ENCODE results near the gene ELP4.
A peak's percentile ranks its signal among the peaks of the same experiment; 100 is the strongest.

The ELP4 gene

GRCh38 chr11:31810779-31811647 is 301.4 kb downstream of the ELP4 start, which contains the start of gene PAX6:
TSS of gene PAX6 (minus strand) at chr11:31811322. CDS start at chr11:31806411, 4,911 bp downstream.
- H3K4me1 ChIP-seq (ENCODE audit: control insufficient read depth, insufficient read depth, low read length, poor library complexity, severe bottlenecking): peaks cover 66% of the 10 kb centered on the region
- DNase-seq: peak in 2 of 3 donors; percentile 20 to 27

GRCh38 chr11:31812383-31813381 is 303.1 kb downstream of the ELP4 start:
- Histone ChIP-seq H3K27ac (ENCODE audit: insufficient read depth, low read length, poor library complexity, severe bottlenecking) (no peak overlapping the region), H3K4me3 (ENCODE audit: insufficient read depth, low read depth, low read length, poor library complexity, severe bottlenecking) (peak overlapping the region; percentile 73), H3K36me3 (ENCODE audit: control insufficient read depth, insufficient read depth, low read length) (no peaks in the 10 kb centered on the region), H3K27me3 (replicated peaks; ENCODE audit: control insufficient read depth, insufficient read depth, low read length, poor library complexity, severe bottlenecking) (peaks cover 91% of the 10 kb centered on the region), H3K9me3 (ENCODE audit: control insufficient read depth, low read length) (no peaks in the 10 kb centered on the region), H3K4me1 (ENCODE audit: control insufficient read depth, insufficient read depth, low read length, poor library complexity, severe bottlenecking) (peaks cover 80% of the 10 kb centered on the region)
- DNase-seq: no peak

More at GRCh38 chr11:31810779-31811647, 301.4 kb downstream of the ELP4 start, which contains the start of gene PAX6:
- H3K27me3 ChIP-seq (replicated peaks; ENCODE audit: control insufficient read depth, insufficient read depth, low read length, poor library complexity, severe bottlenecking): peaks cover 90% of the 10 kb centered on the region
- no peaks in the 10 kb centered on the region for H3K36me3 ChIP-seq (ENCODE audit: control insufficient read depth, insufficient read depth, low read length)
- no peaks in the 10 kb centered on the region for H3K9me3 ChIP-seq (ENCODE audit: control insufficient read depth, low read length)
- no peak within 1 kb of the TSS for H3K27ac ChIP-seq (ENCODE audit: insufficient read depth, low read length, poor library complexity, severe bottlenecking)
- peak within 1 kb of the TSS; percentile 73 for H3K4me3 ChIP-seq (ENCODE audit: insufficient read depth, low read depth, low read length, poor library complexity, severe bottlenecking)

GRCh38 chr11:31813391-31814175 is 304.0 kb downstream of the ELP4 start:
- H3K27ac ChIP-seq (ENCODE audit: insufficient read depth, low read length, poor library complexity, severe bottlenecking): no peak overlapping the region
- peaks cover 1% of the 10 kb centered on the region for H3K9me3 ChIP-seq (ENCODE audit: control insufficient read depth, low read length)
- peaks cover 92% of the 10 kb centered on the region for H3K27me3 ChIP-seq (replicated peaks; ENCODE audit: control insufficient read depth, insufficient read depth, low read length, poor library complexity, severe bottlenecking)
- peak overlapping the region; percentile 73 for H3K4me3 ChIP-seq (ENCODE audit: insufficient read depth, low read depth, low read length, poor library complexity, severe bottlenecking)
- H3K36me3 ChIP-seq (ENCODE audit: control insufficient read depth, insufficient read depth, low read length): no peaks in the 10 kb centered on the region
- DNase-seq: no peak
- H3K4me1 ChIP-seq (ENCODE audit: control insufficient read depth, insufficient read depth, low read length, poor library complexity, severe bottlenecking): peaks cover 86% of the 10 kb centered on the region

- peaks cover 5% of the 10 kb centered on the region for H3K9me3 ChIP-seq (ENCODE audit: control insufficient read depth, low read length)
- H3K4me3 ChIP-seq (ENCODE audit: insufficient read depth, low read depth, low read length, poor library complexity, severe bottlenecking): peak overlapping the region; percentile 73
- no peak overlapping the region for H3K27ac ChIP-seq (ENCODE audit: insufficient read depth, low read length, poor library complexity, severe bottlenecking)
- H3K27me3 ChIP-seq (replicated peaks; ENCODE audit: control insufficient read depth, insufficient read depth, low read length, poor library complexity, severe bottlenecking): peaks cover 93% of the 10 kb centered on the region
- no peak for DNase-seq
- H3K4me1 ChIP-seq (ENCODE audit: control insufficient read depth, insufficient read depth, low read length, poor library complexity, severe bottlenecking): peaks cover 86% of the 10 kb centered on the region
- no peaks in the 10 kb centered on the region for H3K36me3 ChIP-seq (ENCODE audit: control insufficient read depth, insufficient read depth, low read length)
These were observed 304.8 kb downstream of the ELP4 start for GRCh38 chr11:31814176-31814868.

GRCh38 chr11:31815711-31816467 is 306.3 kb downstream of the ELP4 start:
- H3K27ac ChIP-seq (ENCODE audit: insufficient read depth, low read length, poor library complexity, severe bottlenecking): no peak overlapping the region

GRCh38 chr11:31816468-31817053 is 307.0 kb downstream of the ELP4 start:
- peaks cover 66% of the 10 kb centered on the region for H3K4me1 ChIP-seq (ENCODE audit: control insufficient read depth, insufficient read depth, low read length, poor library complexity, severe bottlenecking)
- peaks cover 5% of the 10 kb centered on the region for H3K9me3 ChIP-seq (ENCODE audit: control insufficient read depth, low read length)
- DNase-seq: no peak
- H3K4me3 ChIP-seq (ENCODE audit: insufficient read depth, low read depth, low read length, poor library complexity, severe bottlenecking): peak overlapping the region; percentile 32
- no peak overlapping the region for H3K27ac ChIP-seq (ENCODE audit: insufficient read depth, low read length, poor library complexity, severe bottlenecking)
- H3K36me3 ChIP-seq (ENCODE audit: control insufficient read depth, insufficient read depth, low read length): no peaks in the 10 kb centered on the region
- peaks cover 96% of the 10 kb centered on the region for H3K27me3 ChIP-seq (replicated peaks; ENCODE audit: control insufficient read depth, insufficient read depth, low read length, poor library complexity, severe bottlenecking)

More at GRCh38 chr11:31815711-31816467, 306.3 kb downstream of the ELP4 start:
- Histone ChIP-seq H3K9me3 (ENCODE audit: control insufficient read depth, low read length) (peaks cover 5% of the 10 kb centered on the region), H3K36me3 (ENCODE audit: control insufficient read depth, insufficient read depth, low read length) (no peaks in the 10 kb centered on the region), H3K4me3 (ENCODE audit: insufficient read depth, low read depth, low read length, poor library complexity, severe bottlenecking) (peak overlapping the region; percentile 22), H3K27me3 (replicated peaks; ENCODE audit: control insufficient read depth, insufficient read depth, low read length, poor library complexity, severe bottlenecking) (peaks cover 94% of the 10 kb centered on the region), H3K4me1 (ENCODE audit: control insufficient read depth, insufficient read depth, low read length, poor library complexity, severe bottlenecking) (peaks cover 72% of the 10 kb centered on the region)
- no peak for DNase-seq

GRCh38 chr11:31817054-31817620 is 307.6 kb downstream of the ELP4 start:
- Histone ChIP-seq H3K27me3 (replicated peaks; ENCODE audit: control insufficient read depth, insufficient read depth, low read length, poor library complexity, severe bottlenecking) (peaks cover 96% of the 10 kb centered on the region), H3K4me1 (ENCODE audit: control insufficient read depth, insufficient read depth, low read length, poor library complexity, severe bottlenecking) (peaks cover 60% of the 10 kb centered on the region), H3K36me3 (ENCODE audit: control insufficient read depth, insufficient read depth, low read length) (no peaks in the 10 kb centered on the region), H3K4me3 (ENCODE audit: insufficient read depth, low read depth, low read length, poor library complexity, severe bottlenecking) (peak overlapping the region; percentile 32), H3K27ac (ENCODE audit: insufficient read depth, low read length, poor library complexity, severe bottlenecking) (no peak overlapping the region), H3K9me3 (ENCODE audit: control insufficient read depth, low read length) (peaks cover 5% of the 10 kb centered on the region)
- DNase-seq: no peak

Measured in effector memory CD4-positive, alpha-beta T cell (primary cell).